Measurements from ENCODE around the gene C3. TPM values are rescaled to one million over a fixed set of nuclear protein-coding genes. Genes with fewer than 3 reads are reported as not detected.

Gene C3
- total and polyA plus RNA-seq, 2 of the 13 experiments (the other 11 are each of a cell fraction or from before 2014, with no cell fraction given) = 1,455 to 6,272 TPM

DNA sequence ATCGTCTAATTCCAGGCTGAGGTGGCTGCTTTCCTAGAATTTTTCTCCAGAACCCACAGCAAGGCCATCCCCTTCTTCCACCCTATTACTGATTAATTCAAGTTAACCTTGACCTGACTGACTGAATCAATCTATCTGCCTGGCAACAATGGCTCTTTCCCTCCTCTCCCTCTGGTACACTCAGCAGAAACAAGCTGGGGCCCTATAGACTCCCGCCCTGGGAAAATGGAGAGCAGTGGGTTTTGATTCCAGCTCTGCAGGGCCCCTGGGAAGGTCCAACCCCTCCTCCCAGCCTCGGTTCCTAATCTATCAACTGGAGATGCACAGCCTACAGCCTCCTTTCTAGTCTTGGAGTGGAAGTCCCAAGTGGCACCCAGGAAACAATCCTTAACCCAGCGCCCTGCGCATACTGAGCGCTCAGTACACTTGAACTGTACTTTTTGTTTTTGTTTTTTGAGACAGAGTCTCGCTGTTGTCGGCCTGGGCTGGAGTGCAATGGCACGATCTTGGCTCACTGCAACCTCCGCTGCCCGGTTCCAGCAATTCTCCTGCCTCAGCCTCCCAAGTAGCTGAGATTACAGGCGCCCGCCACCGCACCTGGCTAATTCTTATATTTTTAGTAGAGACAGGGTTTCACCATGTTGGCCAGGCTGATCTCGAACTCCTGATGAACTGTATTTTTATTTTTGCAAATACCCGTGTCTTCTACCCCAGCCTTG is 5.2 kb upstream of the C3 start (continued):
- TF ChIP-seq, protein P1, sequence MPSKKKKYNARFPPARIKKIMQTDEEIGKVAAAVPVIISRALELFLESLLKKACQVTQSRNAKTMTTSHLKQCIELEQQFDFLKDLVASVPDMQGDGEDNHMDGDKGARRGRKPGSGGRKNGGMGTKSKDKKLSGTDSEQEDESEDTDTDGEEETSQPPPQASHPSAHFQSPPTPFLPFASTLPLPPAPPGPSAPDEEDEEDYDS (CRISPR knock-in tag; IDR thresholded peaks at IDR 0.05) = peak; percentile 61; the same call in 1 of the 2 replicates
- TF ChIP-seq, protein P2, sequence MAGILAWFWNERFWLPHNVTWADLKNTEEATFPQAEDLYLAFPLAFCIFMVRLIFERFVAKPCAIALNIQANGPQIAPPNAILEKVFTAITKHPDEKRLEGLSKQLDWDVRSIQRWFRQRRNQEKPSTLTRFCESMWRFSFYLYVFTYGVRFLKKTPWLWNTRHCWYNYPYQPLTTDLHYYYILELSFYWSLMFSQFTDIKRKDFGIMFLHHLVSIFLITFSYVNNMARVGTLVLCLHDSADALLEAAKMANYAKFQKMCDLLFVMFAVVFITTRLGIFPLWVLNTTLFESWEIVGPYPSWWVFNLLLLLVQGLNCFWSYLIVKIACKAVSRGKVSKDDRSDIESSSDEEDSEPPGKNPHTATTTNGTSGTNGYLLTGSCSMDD (CRISPR knock-in tag; IDR thresholded peaks at IDR 0.05) = no peak
- TF ChIP-seq SALL1 (CRISPR knock-in tag; IDR thresholded peaks at IDR 0.05) (peak; percentile 39), HOXA5 (CRISPR knock-in tag; IDR thresholded peaks at IDR 0.05) (0 out of 2 replicates have a peak, but pooled peaks have one; percentile 38), HHEX (CRISPR knock-in tag; IDR thresholded peaks at IDR 0.05) (no peak), ZNF451 (CRISPR knock-in tag; IDR thresholded peaks at IDR 0.05) (no peak), DPF2 (CRISPR knock-in tag; IDR thresholded peaks at IDR 0.05; ENCODE audit: borderline replicate concordance, low read depth) (no peak), ZNF263 (CRISPR knock-in tag; IDR thresholded peaks at IDR 0.05) (0 out of 2 replicates have a peak, but pooled peaks have one; percentile 23), CHCHD3 (CRISPR knock-in tag; IDR thresholded peaks at IDR 0.05) (no peak), AKAP8 (CRISPR knock-in tag; IDR thresholded peaks at IDR 0.05) (no peak), HMGXB3 (CRISPR knock-in tag; IDR thresholded peaks at IDR 0.05; ENCODE audit: borderline replicate concordance) (no peak), SMARCE1 (IDR thresholded peaks at IDR 0.05; ENCODE audit: borderline replicate concordance) (no peak), ZFP36 (IDR thresholded peaks at IDR 0.05; ENCODE audit: borderline replicate concordance, low read depth, low read length, partially characterized antibody) (no peak), MIER2 (CRISPR knock-in tag; IDR thresholded peaks at IDR 0.05) (no peak), IKZF4 (CRISPR knock-in tag; IDR thresholded peaks at IDR 0.05; ENCODE audit: borderline replicate concordance, low read depth, not compliant biosample characterization) (no peak), ZNF790 (CRISPR knock-in tag; IDR thresholded peaks at IDR 0.05; ENCODE audit: borderline replicate concordance) (no peak), SMC3 (IDR thresholded peaks at IDR 0.05; ENCODE audit: low read length) (no peak)
- TF ChIP-seq, protein P3, sequence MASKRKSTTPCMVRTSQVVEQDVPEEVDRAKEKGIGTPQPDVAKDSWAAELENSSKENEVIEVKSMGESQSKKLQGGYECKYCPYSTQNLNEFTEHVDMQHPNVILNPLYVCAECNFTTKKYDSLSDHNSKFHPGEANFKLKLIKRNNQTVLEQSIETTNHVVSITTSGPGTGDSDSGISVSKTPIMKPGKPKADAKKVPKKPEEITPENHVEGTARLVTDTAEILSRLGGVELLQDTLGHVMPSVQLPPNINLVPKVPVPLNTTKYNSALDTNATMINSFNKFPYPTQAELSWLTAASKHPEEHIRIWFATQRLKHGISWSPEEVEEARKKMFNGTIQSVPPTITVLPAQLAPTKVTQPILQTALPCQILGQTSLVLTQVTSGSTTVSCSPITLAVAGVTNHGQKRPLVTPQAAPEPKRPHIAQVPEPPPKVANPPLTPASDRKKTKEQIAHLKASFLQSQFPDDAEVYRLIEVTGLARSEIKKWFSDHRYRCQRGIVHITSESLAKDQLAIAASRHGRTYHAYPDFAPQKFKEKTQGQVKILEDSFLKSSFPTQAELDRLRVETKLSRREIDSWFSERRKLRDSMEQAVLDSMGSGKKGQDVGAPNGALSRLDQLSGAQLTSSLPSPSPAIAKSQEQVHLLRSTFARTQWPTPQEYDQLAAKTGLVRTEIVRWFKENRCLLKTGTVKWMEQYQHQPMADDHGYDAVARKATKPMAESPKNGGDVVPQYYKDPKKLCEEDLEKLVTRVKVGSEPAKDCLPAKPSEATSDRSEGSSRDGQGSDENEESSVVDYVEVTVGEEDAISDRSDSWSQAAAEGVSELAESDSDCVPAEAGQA (IDR thresholded peaks at IDR 0.05; ENCODE audit: low read depth) = no peak
- TF ChIP-seq, protein P3 (CRISPR knock-in tag; IDR thresholded peaks at IDR 0.05; ENCODE audit: borderline replicate concordance) = no peak
